Renal cortex interstitium (tissue), 11 donors: ENCODE measurements around the gene ANGPTL5. TPM values are rescaled to one million over a fixed set of nuclear protein-coding genes. Genes with fewer than 3 reads are reported as not detected.
"Not testable (repeated sequence)": the region's sequence is repeated elsewhere in the genome, so short reads cannot be mapped to it uniquely, and the experiment has no call there.

Experiments used
- DNase-seq, 11 donors: peaks; one replicate each; pipeline ENCODE4 v3.0.0-alpha.2; 2013; ENCODE audit warnings: low read depth in 9 of 11, low spot score in 4 of 11; ENCODE audit errors: extremely low read depth in 1 of 11
- polyA plus RNA-seq, 3 donors: library from polyadenylated mRNA; unstranded; fragments of 120-200 nt; gene quantifications; one replicate each; pipeline ENCODE4 v1.2.1, GENCODE V29; 2013; ENCODE audit not compliant: insufficient read length in 3 of 3

Gene ANGPTL5
- polyA plus RNA-seq, 3 donors = 0.22 TPM; not detected in 2

GRCh38 chr11:101909087-101909486, 7.2 kb downstream of the ANGPTL5 start:
- no peak for DNase-seq

GRCh38 chr11:101907815-101908214, 8.5 kb downstream of the ANGPTL5 start:
- DNase-seq = no peak

- DNase-seq = no peak
Observed at GRCh38 chr11:101894505-101894904, 21.8 kb downstream of the ANGPTL5 start.

- DNase-seq = no peak
Observed at GRCh38 chr11:101889767-101890166, 26.6 kb downstream of the ANGPTL5 start.

- DNase-seq = no peak
Observed at GRCh38 chr11:101885631-101886030, 30.7 kb downstream of the ANGPTL5 start.

GRCh38 chr11:101881586-101881985, 34.7 kb downstream of the ANGPTL5 start:
- no peak for DNase-seq

GRCh38 chr11:101880222-101880621, 36.1 kb downstream of the ANGPTL5 start:
- DNase-seq = peak in 2 of 11 donors; percentile 16 to 21

GRCh38 chr11:101872171-101872882, 44.0 kb downstream of the ANGPTL5 start:
- no peak for DNase-seq

GRCh38 chr11:101870510-101870909, 45.8 kb downstream of the ANGPTL5 start:
- DNase-seq = no peak

GRCh38 chr11:101867951-101868350, 48.4 kb downstream of the ANGPTL5 start:
- DNase-seq = no peak

- DNase-seq = peak in 1 of 11 donors; percentile 33
Observed at GRCh38 chr11:101866619-101867491, 49.5 kb downstream of the ANGPTL5 start.

GRCh38 chr11:101864098-101864497, 52.2 kb downstream of the ANGPTL5 start:
- no peak for DNase-seq

GRCh38 chr11:101863361-101863760, 53.0 kb downstream of the ANGPTL5 start:
- no peak for DNase-seq

- no peak for DNase-seq
Observed at GRCh38 chr11:101862391-101863233, 53.7 kb downstream of the ANGPTL5 start.

GRCh38 chr11:101860696-101861427, 55.5 kb downstream of the ANGPTL5 start:
- peak in 4 of 11 donors; percentile 16 to 28 (median 22) for DNase-seq

- DNase-seq = not testable (repeated sequence)
Observed at GRCh38 chr11:101852260-101852659, 64.1 kb downstream of the ANGPTL5 start.

- DNase-seq = peak in 2 of 11 donors; percentile 32 to 46
Observed at GRCh38 chr11:101848262-101848661, 68.1 kb downstream of the ANGPTL5 start.

- no peak for DNase-seq
Observed at GRCh38 chr11:101844608-101845007, 71.7 kb downstream of the ANGPTL5 start.

- DNase-seq = no peak
Observed at GRCh38 chr11:101840704-101841103, 75.6 kb downstream of the ANGPTL5 start.
